GM12892 (cell line): ENCODE data around the gene TAF6.

ENCODE experiments used
- POLR2A ChIP-seq: IDR thresholded peaks from 2 replicates; pipeline ENCODE4 v1.6.1; 2011; ENCODE audit warnings: low read depth, low read length, control low read depth
- TAF1 ChIP-seq: IDR thresholded peaks from 2 replicates; pipeline ENCODE4 v1.6.1; 2011; ENCODE audit warnings: low read depth, mild to moderate bottlenecking, control low read depth, low read length, borderline replicate concordance

- TF ChIP-seq POLR2A (no peak), TAF1 (no peak)
Observed at GRCh38 chr7:100152937-100153666, 33.9 kb upstream of the TAF6 start.
